Activated CD4-positive, CD25-positive, alpha-beta regulatory T cell treated with anti-CD3 and anti-CD28 coated beads, Interleukin-2, amount 50 U/mL, for 16 hours (primary cell): Measurements from ENCODE around the gene BCKDK.

Experiments
- DNase-seq: peaks from one replicate; pipeline ENCODE4 v3.0.0-alpha.2; 2020; ENCODE audit warnings: low read depth, low spot score

Gene BCKDK

GRCh38 chr16:31080035-31080629 lies 28.1 kb upstream of the BCKDK start:
- DNase-seq: no peak

GRCh38 chr16:31080756-31081419 lies 27.3 kb upstream of the BCKDK start:
- DNase-seq: no peak

GRCh38 chr16:31081428-31082351 lies 26.5 kb upstream of the BCKDK start:
- DNase-seq: no peak

GRCh38 chr16:31082368-31083045 lies 25.7 kb upstream of the BCKDK start:
- DNase-seq: no peak

GRCh38 chr16:31083081-31083480 lies 25.1 kb upstream of the BCKDK start:
- no peak for DNase-seq

- no peak for DNase-seq
These were observed 24.6 kb upstream of the BCKDK start for GRCh38 chr16:31083556-31083955.

GRCh38 chr16:31083981-31084380 lies 24.2 kb upstream of the BCKDK start:
- DNase-seq: no peak

GRCh38 chr16:31084584-31085302 lies 23.4 kb upstream of the BCKDK start:
- no peak for DNase-seq

- DNase-seq: no peak
These were observed 22.8 kb upstream of the BCKDK start for GRCh38 chr16:31085411-31085810.

- no peak for DNase-seq
These were observed 22.1 kb upstream of the BCKDK start for GRCh38 chr16:31085873-31086628.

- DNase-seq: no peak
These were observed 21.6 kb upstream of the BCKDK start for GRCh38 chr16:31086629-31086906.

- DNase-seq: no peak
These were observed 20.7 kb upstream of the BCKDK start for GRCh38 chr16:31087481-31087880.

GRCh38 chr16:31087971-31088370 lies 20.2 kb upstream of the BCKDK start:
- no peak for DNase-seq

GRCh38 chr16:31088459-31089183 lies 19.6 kb upstream of the BCKDK start, which contains the start of gene PRSS53:
PRSS53 (minus strand) TSS chr16:31088943; CDS start chr16:31088809, 134 bp downstream.
- no peak for DNase-seq

- no peak for DNase-seq
These were observed 19.0 kb upstream of the BCKDK start for GRCh38 chr16:31089199-31089598.

- DNase-seq: no peak
These were observed 17.6 kb upstream of the BCKDK start for GRCh38 chr16:31090540-31090939.

- no peak for DNase-seq
These were observed 15.9 kb upstream of the BCKDK start for GRCh38 chr16:31092330-31092729.

- no peak for DNase-seq
These were observed 15.0 kb upstream of the BCKDK start for GRCh38 chr16:31093132-31093703.

- no peak for DNase-seq
These were observed 14.1 kb upstream of the BCKDK start for GRCh38 chr16:31094088-31094423.
